ENCODE data around the gene PRPF40B.

Gene PRPF40B

DNA sequence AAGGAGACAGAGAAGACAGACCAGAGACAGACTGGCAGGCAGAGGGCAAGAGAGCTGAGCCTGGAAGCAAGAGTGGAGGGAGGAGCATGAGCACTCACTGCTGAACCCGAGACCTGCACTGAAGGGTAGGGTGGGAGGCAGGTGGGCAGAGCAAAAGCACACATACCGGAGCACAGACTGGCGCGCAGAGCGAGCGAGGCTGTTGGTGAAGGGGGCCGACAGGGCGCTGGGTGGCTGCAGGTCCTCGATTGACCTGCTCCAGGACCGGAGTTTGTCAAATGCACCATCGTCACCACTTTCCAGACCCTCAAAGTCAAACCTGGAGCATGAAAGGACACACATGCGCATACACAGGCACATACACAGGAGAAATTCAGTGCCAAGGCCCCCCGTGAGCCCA lies 34.9 kb downstream of the PRPF40B start:
- Mint-ChIP-seq H3K9me3 (no peaks in the 10 kb centered on the region), H3K27ac (peak overlapping the region; percentile 26), H3K27me3 (no peaks in the 10 kb centered on the region), H3K4me3 (no peak overlapping the region), H3K4me1 (peaks cover 79% of the 10 kb centered on the region), H3K36me3 (peaks cover 30% of the 10 kb centered on the region)

DNA sequence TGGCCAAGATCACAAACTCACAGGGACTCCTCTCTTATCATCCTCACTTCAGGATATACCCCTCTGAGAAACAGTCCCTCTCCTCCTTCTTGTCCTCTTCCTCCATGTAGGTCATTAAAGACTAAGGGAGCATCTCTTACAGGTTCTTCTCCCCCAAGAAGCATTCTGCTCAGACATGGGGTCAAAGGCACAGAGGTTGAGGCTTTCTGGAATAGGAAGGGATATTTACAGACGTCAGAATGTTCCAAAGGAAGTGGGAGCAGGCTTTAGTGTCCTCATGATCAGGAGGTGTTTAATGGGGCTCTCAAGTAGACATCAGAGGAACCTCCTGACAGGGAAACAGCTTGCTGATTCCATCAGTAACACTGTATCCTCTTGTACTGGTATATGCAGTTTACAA lies 36.4 kb downstream of the PRPF40B start:
- H3K4me3 Mint-ChIP-seq, result no peak overlapping the region
- H3K27ac Mint-ChIP-seq, result no peak overlapping the region
- peaks cover 86% of the 10 kb centered on the region for H3K4me1 Mint-ChIP-seq
- no peaks in the 10 kb centered on the region for H3K27me3 Mint-ChIP-seq
- H3K36me3 Mint-ChIP-seq, result peaks cover 26% of the 10 kb centered on the region
- no peaks in the 10 kb centered on the region for H3K9me3 Mint-ChIP-seq

DNA sequence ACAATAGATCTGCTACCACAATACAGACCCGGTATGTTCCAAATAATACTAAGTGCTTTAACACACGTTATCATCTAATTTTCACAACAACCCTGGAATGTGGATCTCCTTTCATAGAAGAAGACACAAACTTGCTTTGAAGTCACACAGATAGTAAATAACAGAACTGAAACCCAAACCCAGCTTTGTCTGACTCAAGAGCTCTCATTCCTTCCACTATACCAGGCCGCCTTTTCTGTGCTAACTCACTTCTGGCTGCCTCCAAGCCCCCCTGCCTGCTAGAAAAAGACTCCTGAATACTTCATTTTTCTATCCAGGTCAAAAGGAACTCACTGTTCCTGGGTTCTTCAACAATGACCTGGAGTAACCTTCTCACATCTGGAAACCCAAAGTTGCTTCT lies 37.8 kb downstream of the PRPF40B start:
- Mint-ChIP-seq H3K36me3 (peaks cover 30% of the 10 kb centered on the region), H3K27ac (peak overlapping the region; percentile 95), H3K4me1 (peaks cover 91% of the 10 kb centered on the region), H3K27me3 (no peaks in the 10 kb centered on the region), H3K9me3 (no peaks in the 10 kb centered on the region), H3K4me3 (peak overlapping the region; percentile 56)

DNA sequence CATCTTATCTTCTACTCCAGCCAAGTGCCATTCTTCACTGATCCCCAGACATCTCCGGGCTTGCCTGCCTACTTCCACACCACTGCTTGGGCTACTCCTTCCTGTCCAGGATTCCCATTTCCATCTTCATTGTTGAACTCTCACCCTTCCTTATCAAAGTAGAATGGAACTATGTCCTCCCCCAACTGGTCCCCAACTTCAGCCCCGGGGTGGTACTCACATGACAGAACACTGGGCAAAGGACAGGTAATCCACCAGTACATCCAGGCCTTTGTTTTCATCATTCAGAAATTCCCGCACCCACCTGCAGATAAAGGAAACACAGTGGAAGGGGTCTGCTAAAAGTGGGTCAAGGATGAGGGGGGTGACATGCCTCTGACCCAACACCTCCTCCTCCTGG lies 38.4 kb downstream of the PRPF40B start:
- peak overlapping the region; percentile 95 for H3K27ac Mint-ChIP-seq
- no peaks in the 10 kb centered on the region for H3K27me3 Mint-ChIP-seq
- no peaks in the 10 kb centered on the region for H3K9me3 Mint-ChIP-seq
- peaks cover 25% of the 10 kb centered on the region for H3K36me3 Mint-ChIP-seq
- peak overlapping the region; percentile 79 for H3K4me3 Mint-ChIP-seq
- H3K4me1 Mint-ChIP-seq, result peaks cover 89% of the 10 kb centered on the region

DNA sequence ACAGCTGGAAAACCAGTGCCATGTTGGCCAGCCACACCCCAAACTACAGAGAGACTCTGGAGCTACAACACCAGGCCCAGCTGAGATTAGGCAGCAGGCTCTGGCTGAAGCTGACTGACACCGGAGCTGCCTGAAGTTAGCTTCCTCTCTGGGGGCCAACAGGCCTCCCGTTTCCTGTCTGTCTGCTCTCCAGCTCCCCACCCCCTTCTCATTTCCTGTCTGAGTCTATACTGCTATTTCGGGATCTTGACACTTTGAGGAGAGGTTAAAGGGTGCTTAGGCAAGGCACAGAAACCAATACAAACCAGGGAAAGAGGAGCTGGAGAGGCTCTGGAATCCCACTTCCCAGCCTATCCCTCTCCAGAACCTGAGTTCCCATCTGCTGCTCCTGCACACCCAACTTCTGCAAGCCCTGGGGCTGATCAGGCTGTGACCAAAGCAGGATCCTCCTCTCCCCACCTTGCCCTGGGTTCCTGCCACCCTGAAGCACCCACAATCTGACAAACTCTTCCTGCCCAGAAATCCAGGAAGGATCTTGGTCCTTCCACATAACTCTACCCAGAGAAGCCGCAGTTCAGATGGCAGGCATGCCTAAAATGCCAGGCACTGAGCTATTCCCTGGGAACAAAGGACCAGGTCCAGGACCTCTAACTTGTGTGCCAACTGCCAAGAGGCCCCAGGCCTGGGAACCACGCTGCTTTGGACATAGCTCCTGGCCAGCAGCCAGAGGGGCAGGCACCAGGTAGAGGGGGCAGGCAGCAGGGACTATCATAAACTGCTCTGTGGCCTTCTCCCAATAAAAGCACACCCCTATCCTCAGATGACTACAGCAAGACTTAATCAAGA lies 39.9 kb downstream of the PRPF40B start:
- H3K9me3 Mint-ChIP-seq, result no peaks in the 10 kb centered on the region
- no peaks in the 10 kb centered on the region for H3K27me3 Mint-ChIP-seq
- H3K36me3 Mint-ChIP-seq, result peaks cover 16% of the 10 kb centered on the region
- H3K4me3 Mint-ChIP-seq, result peak overlapping the region; percentile 79
- peak overlapping the region; percentile 95 for H3K27ac Mint-ChIP-seq
- peaks cover 89% of the 10 kb centered on the region for H3K4me1 Mint-ChIP-seq

DNA sequence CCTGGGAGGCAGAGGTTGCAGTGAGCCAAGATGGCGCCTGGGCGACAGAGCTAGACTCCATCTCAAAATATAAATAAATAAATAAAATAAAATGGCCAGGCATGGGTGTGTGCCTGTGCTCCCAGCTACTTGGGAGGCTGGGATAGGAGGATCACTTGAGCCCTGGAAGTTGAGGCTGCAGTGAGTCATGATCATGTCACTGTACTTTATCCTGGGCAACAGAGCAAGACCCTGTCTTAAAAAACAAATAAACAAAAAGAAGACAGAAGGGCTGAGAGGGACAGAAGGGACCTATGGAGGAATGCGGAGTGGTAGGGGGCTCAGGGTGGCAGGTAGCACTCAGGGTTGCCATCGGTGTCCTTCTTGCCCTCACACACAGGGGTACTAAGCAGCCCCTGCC lies 40.8 kb downstream of the PRPF40B start:
- Mint-ChIP-seq H3K4me3 (no peak overlapping the region), H3K4me1 (peaks cover 95% of the 10 kb centered on the region), H3K36me3 (peaks cover 13% of the 10 kb centered on the region)

DNA sequence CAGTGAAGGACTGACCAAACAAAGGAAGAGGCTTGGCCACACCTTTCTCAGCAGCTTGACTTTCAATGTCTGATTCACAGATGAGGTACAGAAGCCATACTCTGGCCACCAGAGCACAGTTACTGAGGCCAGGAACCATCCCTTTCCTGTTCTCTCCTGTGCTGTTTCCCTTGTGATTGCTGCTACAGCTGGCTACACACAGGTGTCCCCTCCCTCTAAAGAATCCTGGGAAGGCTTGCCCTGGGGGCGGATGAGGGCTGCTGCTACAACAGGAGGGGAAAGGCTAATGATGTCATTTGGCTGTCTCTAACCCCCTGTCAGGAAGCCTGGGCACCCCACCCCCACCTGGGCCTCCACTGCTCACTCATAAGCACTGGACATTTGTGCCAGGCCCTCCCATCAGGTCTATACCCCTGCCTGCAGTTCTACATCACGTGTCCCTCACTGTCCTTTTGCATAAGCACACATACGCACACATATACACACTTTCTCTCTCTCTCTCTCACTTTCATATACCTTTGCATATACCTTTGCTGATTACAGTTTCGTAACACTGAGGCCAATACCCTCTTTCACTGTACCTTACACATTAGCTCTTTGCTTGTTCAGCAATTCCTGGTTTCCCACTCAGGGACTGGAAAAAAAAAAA lies 41.4 kb downstream of the PRPF40B start:
- H3K4me1 Mint-ChIP-seq, result peaks cover 96% of the 10 kb centered on the region
- no peaks in the 10 kb centered on the region for H3K27me3 Mint-ChIP-seq
- H3K36me3 Mint-ChIP-seq, result peaks cover 13% of the 10 kb centered on the region
- peak overlapping the region; percentile 66 for H3K4me3 Mint-ChIP-seq
- H3K27ac Mint-ChIP-seq, result peak overlapping the region; percentile 93
- no peaks in the 10 kb centered on the region for H3K9me3 Mint-ChIP-seq

More for the DNA sequence above, 40.8 kb downstream of the PRPF40B start:
- Mint-ChIP-seq H3K27me3 (no peaks in the 10 kb centered on the region), H3K9me3 (no peaks in the 10 kb centered on the region), H3K27ac (peak overlapping the region; percentile 95)

DNA sequence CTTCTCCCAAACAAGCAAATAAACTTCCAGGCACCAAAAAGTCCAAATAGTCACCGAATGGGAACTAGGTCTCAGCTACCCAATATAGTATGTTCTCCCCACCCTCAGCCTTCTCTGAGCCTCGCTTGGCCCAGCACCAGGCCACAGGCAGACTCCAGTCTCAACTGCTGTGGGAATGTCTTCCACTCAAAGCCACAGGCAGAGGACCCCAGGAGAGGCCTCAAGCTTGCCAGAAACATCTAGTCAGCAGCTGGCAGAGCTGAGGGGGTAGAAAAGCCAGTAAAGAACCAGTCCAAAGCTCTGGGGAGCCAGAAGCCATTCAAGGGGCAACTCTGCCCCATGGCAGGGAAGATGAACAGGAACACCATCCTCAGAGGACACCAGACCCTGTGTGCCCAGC lies 42.0 kb downstream of the PRPF40B start:
- H3K9me3 Mint-ChIP-seq, result no peaks in the 10 kb centered on the region
- H3K4me1 Mint-ChIP-seq, result peaks cover 96% of the 10 kb centered on the region
- H3K27ac Mint-ChIP-seq, result peak overlapping the region; percentile 93
- H3K36me3 Mint-ChIP-seq, result peaks cover 16% of the 10 kb centered on the region
- no peak overlapping the region for H3K4me3 Mint-ChIP-seq
- no peaks in the 10 kb centered on the region for H3K27me3 Mint-ChIP-seq

DNA sequence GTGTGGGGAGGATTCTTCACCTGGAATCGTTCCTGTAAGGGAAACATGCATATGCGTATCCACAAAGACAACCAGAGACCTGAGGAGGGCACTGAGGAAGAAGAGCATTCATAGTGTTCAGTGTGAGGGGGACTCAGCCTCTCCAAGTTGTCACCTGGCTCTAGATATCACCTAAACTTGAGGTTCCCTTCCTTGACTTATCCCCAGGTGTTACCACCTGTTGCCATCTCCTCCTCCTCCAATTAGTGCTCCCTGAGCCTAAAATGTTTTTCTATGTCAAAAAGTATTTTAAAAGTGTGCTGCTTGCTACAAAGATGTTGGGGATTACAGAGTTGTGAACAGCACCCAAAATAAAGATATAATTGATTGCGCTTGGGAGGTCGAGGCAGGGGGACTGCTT lies 42.8 kb downstream of the PRPF40B start:
- no peak overlapping the region for H3K27ac Mint-ChIP-seq
- no peaks in the 10 kb centered on the region for H3K27me3 Mint-ChIP-seq
- no peaks in the 10 kb centered on the region for H3K9me3 Mint-ChIP-seq
- H3K36me3 Mint-ChIP-seq, result peaks cover 16% of the 10 kb centered on the region
- H3K4me1 Mint-ChIP-seq, result peaks cover 96% of the 10 kb centered on the region
- H3K4me3 Mint-ChIP-seq, result no peak overlapping the region

DNA sequence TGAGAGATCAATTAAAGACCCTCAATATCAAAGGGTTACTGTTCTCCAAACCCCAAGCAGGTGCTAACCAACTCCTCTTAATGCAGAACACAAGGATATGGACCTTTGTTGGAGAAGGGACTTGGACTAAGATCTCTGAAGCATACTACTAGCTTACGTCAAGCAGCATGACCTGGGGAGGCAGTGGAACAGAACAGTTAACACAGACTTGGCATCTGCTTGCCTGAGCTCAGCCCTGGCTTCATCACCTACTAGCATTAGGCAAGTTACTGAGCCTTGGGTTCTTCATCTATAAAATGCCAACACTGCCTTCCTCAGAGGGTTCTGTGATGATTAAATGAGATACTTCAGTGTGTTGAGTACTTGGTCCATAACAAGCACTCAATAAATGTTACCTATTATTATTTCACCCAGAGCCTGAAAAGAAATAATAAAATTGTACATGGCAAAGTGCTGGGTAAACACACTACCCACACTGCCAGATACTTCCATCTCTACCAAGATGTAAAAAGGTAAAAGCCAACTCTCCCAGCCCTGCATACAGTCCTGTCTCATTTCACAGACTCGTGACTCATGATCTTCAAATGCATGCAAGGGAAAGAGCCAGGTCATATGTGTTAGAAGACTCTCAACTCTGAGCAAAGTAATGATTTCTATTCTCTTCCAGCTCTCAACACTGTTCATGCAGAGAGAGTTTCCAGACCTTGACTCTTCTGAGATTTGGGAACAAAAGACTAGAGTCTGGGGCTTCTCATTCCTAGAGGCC lies 44.1 kb downstream of the PRPF40B start:
- H3K27ac Mint-ChIP-seq, result peak overlapping the region; percentile 85
- peak overlapping the region; percentile 38 for H3K4me3 Mint-ChIP-seq

DNA sequence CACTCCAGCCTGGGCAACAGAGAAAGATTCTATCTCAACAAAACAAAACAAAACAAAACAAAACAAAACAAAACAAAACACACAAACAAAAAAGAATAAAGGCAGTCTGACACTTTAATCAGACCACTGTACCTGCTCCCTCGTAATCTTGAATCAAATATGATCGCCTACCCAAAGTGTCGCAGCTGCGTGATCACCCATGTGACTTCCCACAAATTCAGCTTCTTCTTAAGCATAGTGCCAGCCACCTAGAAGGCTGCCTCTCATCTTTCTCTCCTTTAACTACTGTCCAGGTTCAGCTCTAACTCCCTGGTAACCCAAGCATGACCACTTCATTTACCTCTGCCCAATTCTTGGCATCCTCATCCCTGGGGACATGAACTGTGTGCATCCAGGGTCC lies 46.4 kb downstream of the PRPF40B start:
- H3K4me3 Mint-ChIP-seq, result peak overlapping the region; percentile 11
- H3K27ac Mint-ChIP-seq, result peak overlapping the region; percentile 96
- H3K9me3 Mint-ChIP-seq, result no peaks in the 10 kb centered on the region
- H3K4me1 Mint-ChIP-seq, result peaks cover 96% of the 10 kb centered on the region
- peaks cover 10% of the 10 kb centered on the region for H3K36me3 Mint-ChIP-seq
- no peaks in the 10 kb centered on the region for H3K27me3 Mint-ChIP-seq

More for the DNA sequence above, 44.1 kb downstream of the PRPF40B start:
- Mint-ChIP-seq H3K36me3 (peaks cover 10% of the 10 kb centered on the region), H3K27me3 (no peaks in the 10 kb centered on the region), H3K9me3 (no peaks in the 10 kb centered on the region), H3K4me1 (peaks cover 96% of the 10 kb centered on the region)

DNA sequence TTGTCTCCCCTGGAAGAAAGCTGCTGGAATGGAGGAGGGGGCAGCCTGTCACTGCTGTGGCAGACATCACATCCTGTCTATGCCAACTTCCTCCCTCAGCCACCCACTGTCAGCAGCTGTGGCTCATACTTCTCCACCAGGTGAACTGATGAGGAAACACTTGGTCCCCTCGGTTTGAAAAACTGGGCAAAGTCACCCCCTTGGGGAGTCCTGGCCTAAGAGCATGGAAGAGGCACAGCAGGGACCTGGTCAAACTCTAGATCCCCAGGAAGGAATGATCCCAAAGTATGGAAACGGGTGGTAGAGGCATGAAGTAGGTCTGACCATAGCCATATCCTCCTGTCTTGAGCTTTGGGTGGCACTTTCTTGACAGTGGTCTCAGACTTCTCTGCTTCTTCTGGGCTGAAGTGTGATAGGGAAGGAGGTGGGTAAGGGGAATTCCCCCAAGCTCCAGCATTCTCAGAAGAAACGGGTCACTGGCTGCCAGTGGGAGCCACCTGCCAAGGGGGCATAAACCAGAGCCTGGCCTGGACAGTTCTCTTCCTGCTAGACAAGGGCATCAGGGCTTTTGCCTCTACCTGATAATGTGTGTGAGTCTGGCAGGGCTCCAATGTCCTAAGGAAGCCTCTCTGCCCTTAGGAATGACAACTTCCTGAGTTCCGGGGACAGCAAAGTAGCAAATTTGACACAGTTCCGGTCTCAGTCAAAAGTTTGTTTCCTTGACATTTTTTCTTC lies 47.8 kb downstream of the PRPF40B start:
- Mint-ChIP-seq H3K27me3 (no peaks in the 10 kb centered on the region), H3K4me1 (peaks cover 96% of the 10 kb centered on the region), H3K27ac (peak overlapping the region; percentile 96), H3K4me3 (peak overlapping the region; percentile 77), H3K9me3 (no peaks in the 10 kb centered on the region), H3K36me3 (peaks cover 3% of the 10 kb centered on the region)

DNA sequence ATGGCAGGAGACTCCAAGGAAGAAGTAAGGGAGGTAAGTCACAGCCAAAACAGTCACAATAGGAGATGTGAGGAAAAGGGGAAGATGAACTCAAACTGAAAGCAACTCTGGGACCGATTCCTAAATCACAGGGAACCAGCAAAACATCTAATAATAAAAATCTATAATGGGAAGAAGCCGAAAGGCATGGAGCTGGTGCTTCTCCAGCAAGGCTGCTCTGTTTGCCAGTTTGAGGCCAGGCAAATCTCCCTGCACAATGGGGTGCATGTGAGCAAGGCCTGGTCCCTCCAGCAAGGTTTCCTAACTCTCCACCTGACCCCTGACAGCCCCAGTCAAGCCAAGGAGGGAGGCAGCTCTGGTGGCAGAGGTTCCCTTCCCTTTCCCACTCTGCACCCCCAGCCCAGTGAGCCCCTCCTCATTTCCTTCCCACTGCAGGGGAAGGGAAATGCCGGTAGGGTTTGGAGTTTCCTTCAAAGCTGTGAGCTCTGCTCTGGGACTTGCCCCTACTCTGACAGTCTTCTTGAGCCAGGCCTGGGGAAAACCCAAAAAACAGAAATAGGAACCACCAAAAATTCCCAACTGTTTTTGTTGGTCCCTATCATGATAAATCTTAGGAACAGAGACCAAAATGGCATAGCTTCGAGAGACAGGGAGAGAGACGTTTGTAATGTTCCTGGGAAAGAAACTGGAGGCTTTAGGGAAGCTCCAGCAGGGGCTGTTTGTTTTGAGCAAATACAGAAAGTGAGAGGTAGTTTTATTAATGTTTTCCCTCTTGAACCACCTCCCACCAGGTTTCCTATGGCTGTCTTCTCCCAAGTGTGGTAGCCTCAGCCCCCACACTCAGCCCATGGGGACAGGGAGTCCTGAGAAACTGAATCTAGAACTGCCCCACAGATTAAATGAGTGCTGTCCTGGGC lies 49.2 kb downstream of the PRPF40B start:
- H3K4me3 Mint-ChIP-seq, result peak overlapping the region; percentile 61
- H3K9me3 Mint-ChIP-seq, result no peaks in the 10 kb centered on the region
- peaks cover 99% of the 10 kb centered on the region for H3K4me1 Mint-ChIP-seq
- peaks cover 3% of the 10 kb centered on the region for H3K36me3 Mint-ChIP-seq
- H3K27ac Mint-ChIP-seq, result peak overlapping the region; percentile 96
- no peaks in the 10 kb centered on the region for H3K27me3 Mint-ChIP-seq
